HepG2 (cell line): ENCODE results near the gene TOLLIP.

Experiments
- GABPA ChIP-seq, 2 experiments: IDR thresholded peaks; 2 replicates each; pipeline ENCODE4 v1.6.1; 2011 to 2016; ENCODE audit warnings: low read depth in 2 of 2, low read length in 1 of 2, missing biosample characterization in 1 of 2, missing genetic modification characterization in 1 of 2
- HMG20B ChIP-seq: conservative IDR thresholded peaks from 2 replicates; pipeline ENCODE4 v1.6.1; 2016; ENCODE audit warnings: missing genetic modification reagents, missing compliant biosample characterization
- JUNB ChIP-seq: sonication (generic); formaldehyde crosslinking; IDR thresholded peaks from 2 replicates; pipeline ENCODE4 v1.8.0; 2022; ENCODE audit warnings: missing genetic modification reagents, mild to moderate bottlenecking, borderline replicate concordance
- KDM2A ChIP-seq: sonication (generic); formaldehyde crosslinking; IDR thresholded peaks from 2 replicates; pipeline ENCODE4 v1.4.0; 2020; ENCODE audit warnings: low read depth, missing genetic modification reagents, borderline replicate concordance
- MAX ChIP-seq: IDR thresholded peaks from 2 replicates; pipeline ENCODE4 v1.6.1; 2012; ENCODE audit warnings: inconsistent platforms
- NR1H2 ChIP-seq: sonication (generic); formaldehyde crosslinking; IDR thresholded peaks from 2 replicates; pipeline ENCODE4 v1.8.1; 2022; ENCODE audit warnings: low read depth, missing genetic modification reagents, borderline replicate concordance
- PHB2 ChIP-seq: fragments of 450-650 bp; IDR thresholded peaks from 2 replicates; pipeline ENCODE4 v1.6.1; 2018; ENCODE audit not compliant: partially characterized antibody
- SETDB1 ChIP-seq: sonication (generic); formaldehyde crosslinking; IDR thresholded peaks from 2 replicates; pipeline ENCODE4 v1.5.1; 2020; ENCODE audit warnings: missing genetic modification reagents, mild to moderate bottlenecking, borderline replicate concordance
- SIN3A ChIP-seq: IDR thresholded peaks from 2 replicates; pipeline ENCODE4 v1.6.1; 2011; ENCODE audit warnings: low read depth, mild to moderate bottlenecking, control low read depth, low read length, borderline replicate concordance
- SKI ChIP-seq: fragments of 450-650 bp; IDR thresholded peaks from one replicate; pipeline ENCODE4 v1.6.1; 2018; ENCODE audit warnings: mild to moderate bottlenecking; ENCODE audit not compliant: partially characterized antibody
- SNRNP70 ChIP-seq: fragments of 200-400 bp; formaldehyde crosslinking; IDR thresholded peaks from 2 replicates; pipeline ENCODE4 v1.6.1; 2017; ENCODE audit warnings: mild to moderate bottlenecking, low read depth, low read length, moderate library complexity
- TAF1 ChIP-seq: sonication (generic); formaldehyde crosslinking; IDR thresholded peaks from 2 replicates; pipeline ENCODE4 v1.4.0; 2020; ENCODE audit warnings: missing genetic modification reagents
- U2AF1 ChIP-seq: fragments of 200-400 bp; formaldehyde crosslinking; optimal IDR thresholded peaks from 2 replicates; pipeline ENCODE3; 2017; ENCODE audit warnings: mild to moderate bottlenecking, low read depth, low read length
- TF ChIP-seq, protein P1 (sequence below): sonication (generic); formaldehyde crosslinking; IDR thresholded peaks from 2 replicates; pipeline ENCODE4 v1.5.0; 2020; ENCODE audit warnings: mild to moderate bottlenecking, missing genetic modification reagents, moderate library complexity

- no peak for TF ChIP-seq KDM2A (CRISPR knock-in tag)
- TF ChIP-seq MAX = no peak
- no peak for TF ChIP-seq SIN3A
- TF ChIP-seq HMG20B = no peak
- TF ChIP-seq JUNB = no peak
- TF ChIP-seq PHB2 = no peak
- TF ChIP-seq SKI = no peak
- TF ChIP-seq, protein P1, sequence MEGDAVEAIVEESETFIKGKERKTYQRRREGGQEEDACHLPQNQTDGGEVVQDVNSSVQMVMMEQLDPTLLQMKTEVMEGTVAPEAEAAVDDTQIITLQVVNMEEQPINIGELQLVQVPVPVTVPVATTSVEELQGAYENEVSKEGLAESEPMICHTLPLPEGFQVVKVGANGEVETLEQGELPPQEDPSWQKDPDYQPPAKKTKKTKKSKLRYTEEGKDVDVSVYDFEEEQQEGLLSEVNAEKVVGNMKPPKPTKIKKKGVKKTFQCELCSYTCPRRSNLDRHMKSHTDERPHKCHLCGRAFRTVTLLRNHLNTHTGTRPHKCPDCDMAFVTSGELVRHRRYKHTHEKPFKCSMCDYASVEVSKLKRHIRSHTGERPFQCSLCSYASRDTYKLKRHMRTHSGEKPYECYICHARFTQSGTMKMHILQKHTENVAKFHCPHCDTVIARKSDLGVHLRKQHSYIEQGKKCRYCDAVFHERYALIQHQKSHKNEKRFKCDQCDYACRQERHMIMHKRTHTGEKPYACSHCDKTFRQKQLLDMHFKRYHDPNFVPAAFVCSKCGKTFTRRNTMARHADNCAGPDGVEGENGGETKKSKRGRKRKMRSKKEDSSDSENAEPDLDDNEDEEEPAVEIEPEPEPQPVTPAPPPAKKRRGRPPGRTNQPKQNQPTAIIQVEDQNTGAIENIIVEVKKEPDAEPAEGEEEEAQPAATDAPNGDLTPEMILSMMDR = no peak
- no peak for TF ChIP-seq TAF1 (CRISPR knock-in tag)
- no peak for TF ChIP-seq NR1H2
- no peak for TF ChIP-seq U2AF1
- no peak for TF ChIP-seq SETDB1 (CRISPR knock-in tag)
- no peak for TF ChIP-seq SNRNP70
- TF ChIP-seq GABPA (IDR thresholded peaks at IDR 0.05; ENCODE audit: low read depth, low read length) = no peak
- no peak for TF ChIP-seq GABPA (CRISPR knock-in tag; IDR thresholded peaks at IDR 0.05; ENCODE audit: low read depth)
Measured at GRCh38 chr11:1271002-1271401, 38.4 kb downstream of the TOLLIP start.
